Measurements from ENCODE around the gene ARPP19. TPM values are rescaled to one million over a fixed set of nuclear protein-coding genes. Genes with fewer than 3 reads are reported as not detected.

ARPP19 gene
- total RNA-seq, 2 experiments from 2014 or later = 48.0 to 101 TPM

DNA sequence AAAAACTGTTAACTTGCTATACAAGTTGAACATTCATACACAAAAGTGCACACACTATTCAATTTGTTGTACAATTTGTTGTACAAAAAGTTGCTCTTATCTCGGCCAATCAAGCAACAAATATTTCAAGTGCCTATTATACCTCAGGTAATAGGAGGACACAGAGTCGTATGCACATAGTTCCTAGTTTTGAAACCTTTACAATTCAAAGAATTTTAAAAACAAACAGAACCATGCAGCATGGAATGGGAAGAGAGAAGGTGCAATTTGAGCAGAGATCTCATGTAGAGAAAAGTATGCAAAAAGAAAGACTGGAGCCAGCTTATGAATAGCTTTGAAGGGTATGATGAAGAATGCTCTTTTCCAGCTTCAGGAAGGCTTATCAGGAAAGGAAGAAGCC is 46.5 kb upstream of the ARPP19 start:
- TF ChIP-seq EZH2phosphoT487 (IDR thresholded peaks at IDR 0.05; ENCODE audit: borderline replicate concordance, low read depth, low read length) = no peak
- TF ChIP-seq, protein P1, sequence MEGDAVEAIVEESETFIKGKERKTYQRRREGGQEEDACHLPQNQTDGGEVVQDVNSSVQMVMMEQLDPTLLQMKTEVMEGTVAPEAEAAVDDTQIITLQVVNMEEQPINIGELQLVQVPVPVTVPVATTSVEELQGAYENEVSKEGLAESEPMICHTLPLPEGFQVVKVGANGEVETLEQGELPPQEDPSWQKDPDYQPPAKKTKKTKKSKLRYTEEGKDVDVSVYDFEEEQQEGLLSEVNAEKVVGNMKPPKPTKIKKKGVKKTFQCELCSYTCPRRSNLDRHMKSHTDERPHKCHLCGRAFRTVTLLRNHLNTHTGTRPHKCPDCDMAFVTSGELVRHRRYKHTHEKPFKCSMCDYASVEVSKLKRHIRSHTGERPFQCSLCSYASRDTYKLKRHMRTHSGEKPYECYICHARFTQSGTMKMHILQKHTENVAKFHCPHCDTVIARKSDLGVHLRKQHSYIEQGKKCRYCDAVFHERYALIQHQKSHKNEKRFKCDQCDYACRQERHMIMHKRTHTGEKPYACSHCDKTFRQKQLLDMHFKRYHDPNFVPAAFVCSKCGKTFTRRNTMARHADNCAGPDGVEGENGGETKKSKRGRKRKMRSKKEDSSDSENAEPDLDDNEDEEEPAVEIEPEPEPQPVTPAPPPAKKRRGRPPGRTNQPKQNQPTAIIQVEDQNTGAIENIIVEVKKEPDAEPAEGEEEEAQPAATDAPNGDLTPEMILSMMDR (conservative IDR thresholded peaks at IDR 0.05; ENCODE audit: low read length) = no peak
- Histone ChIP-seq H3K27ac (ENCODE audit: low read depth, low read length, poor library complexity, severe bottlenecking) (no peak overlapping the region), H4K20me1 (ENCODE audit: insufficient read depth, low read length) (no peaks in the 10 kb centered on the region), H3K36me3 (ENCODE audit: insufficient read depth, low read length) (peaks cover 88% of the 10 kb centered on the region), H3K4me2 (ENCODE audit: low read length) (no peak overlapping the region), H3K4me1 (ENCODE audit: insufficient read depth, low read length, poor library complexity, severe bottlenecking) (no peaks in the 10 kb centered on the region), H3K4me3 (ENCODE audit: low read depth, low read length, poor library complexity, severe bottlenecking) (no peak overlapping the region), H3K9me2 (ENCODE audit: insufficient read depth, low read length) (no peaks in the 10 kb centered on the region), H3K79me2 (ENCODE audit: insufficient read depth, low read depth, low read length) (no peaks in the 10 kb centered on the region), H2AFZ (ENCODE audit: low read length) (no peak overlapping the region), H3K9me3 (ENCODE audit: low read length) (no peaks in the 10 kb centered on the region)
- no peak for DNase-seq (ENCODE audit: low spot score)
- POLR2A ChIA-PET = interaction anchor here (0.5 to 1.2 kb wide), 5 partner anchors 21 to 294 kb away, joined by 3 to 8 read pairs (median 3); no protein-coding TSS in a partner anchor
- no TSS peak for BruUV-seq (replicated peaks)
- CTCF ChIA-PET (ENCODE audit: unreplicated experiment) = no interaction called here
- intact Hi-C loops (cut with micrococcal nuclease; ENCODE audit: unreplicated experiment) = no loop called here

DNA sequence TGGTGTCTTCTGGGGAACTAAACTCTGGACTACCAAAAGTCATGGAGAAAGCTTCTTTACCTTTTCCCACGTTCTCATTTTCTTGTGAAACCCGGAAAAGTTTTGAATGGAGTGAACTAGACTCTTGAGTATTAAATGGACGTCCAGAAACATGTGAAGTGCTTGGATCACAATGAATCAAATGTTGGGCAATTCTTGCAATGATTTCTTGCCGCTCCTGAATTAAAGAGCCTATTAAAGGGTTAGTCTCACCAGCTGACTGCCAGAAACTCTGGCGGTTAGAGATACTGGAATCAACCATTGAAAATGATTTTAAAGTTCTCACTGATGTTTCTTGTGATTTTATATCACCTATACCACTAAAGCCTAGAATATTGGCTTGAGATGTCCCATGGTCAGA is 40.8 kb upstream of the ARPP19 start:
- Histone ChIP-seq H3K9me3 (ENCODE audit: low read length) (no peaks in the 10 kb centered on the region), H3K4me1 (ENCODE audit: insufficient read depth, low read length, poor library complexity, severe bottlenecking) (no peaks in the 10 kb centered on the region), H3K4me3 (ENCODE audit: low read depth, low read length, poor library complexity, severe bottlenecking) (no peak overlapping the region), H3K9me2 (ENCODE audit: insufficient read depth, low read length) (no peaks in the 10 kb centered on the region), H3K79me2 (ENCODE audit: insufficient read depth, low read depth, low read length) (peaks cover 3% of the 10 kb centered on the region; the same call in 1 of the 2 replicates), H2AFZ (ENCODE audit: low read length) (no peak overlapping the region), H3K4me2 (ENCODE audit: low read length) (no peak overlapping the region), H3K36me3 (ENCODE audit: insufficient read depth, low read length) (peaks cover 90% of the 10 kb centered on the region), H4K20me1 (ENCODE audit: insufficient read depth, low read length) (no peaks in the 10 kb centered on the region), H3K27ac (ENCODE audit: low read depth, low read length, poor library complexity, severe bottlenecking) (no peak overlapping the region)
- no peak for DNase-seq (ENCODE audit: low spot score)
- ChIA-PET CTCF (ENCODE audit: unreplicated experiment) (no interaction called here), POLR2A (interaction anchor here (1.1 kb wide), 1 partner anchor 20 kb away, joined by 3 read pairs; no protein-coding TSS in a partner anchor)
- BruUV-seq (replicated peaks) = no TSS peak
- intact Hi-C loops (cut with micrococcal nuclease; ENCODE audit: unreplicated experiment) = loop anchor here (5.0 kb wide), 1 partner anchor 63 kb away; no protein-coding TSS in a partner anchor
- TF ChIP-seq, protein P1 (conservative IDR thresholded peaks at IDR 0.05; ENCODE audit: low read length) = no peak
- TF ChIP-seq EZH2phosphoT487 (IDR thresholded peaks at IDR 0.05; ENCODE audit: borderline replicate concordance, low read depth, low read length) = no peak

DNA sequence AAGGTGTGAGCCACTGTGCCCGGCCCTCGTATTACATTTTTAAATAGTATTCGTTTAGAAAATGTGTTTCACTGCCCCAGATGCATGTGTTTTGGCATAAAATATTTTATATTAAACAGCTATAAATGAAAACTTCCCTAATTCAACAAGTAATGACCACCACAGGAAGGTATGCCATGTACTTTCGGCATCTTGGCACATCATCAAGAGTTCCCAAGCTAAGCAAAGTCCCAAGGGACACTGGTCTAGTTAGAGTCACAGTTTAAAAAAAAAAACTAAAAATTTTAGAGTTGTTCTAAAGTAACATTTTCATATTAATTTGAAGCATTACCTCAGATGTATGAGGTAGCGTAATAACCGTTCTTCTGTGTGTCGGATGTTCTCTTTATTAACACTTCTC is 15.6 kb upstream of the ARPP19 start:
- Histone ChIP-seq H3K4me2 (ENCODE audit: low read length) (no peak overlapping the region), H3K9me3 (ENCODE audit: low read length) (no peaks in the 10 kb centered on the region), H4K20me1 (ENCODE audit: insufficient read depth, low read length) (no peaks in the 10 kb centered on the region), H3K36me3 (ENCODE audit: insufficient read depth, low read length) (peaks cover 53% of the 10 kb centered on the region), H3K79me2 (ENCODE audit: insufficient read depth, low read depth, low read length) (no peaks in the 10 kb centered on the region), H2AFZ (ENCODE audit: low read length) (no peak overlapping the region), H3K9me2 (ENCODE audit: insufficient read depth, low read length) (no peaks in the 10 kb centered on the region), H3K4me3 (ENCODE audit: low read depth, low read length, poor library complexity, severe bottlenecking) (no peak overlapping the region), H3K4me1 (ENCODE audit: insufficient read depth, low read length, poor library complexity, severe bottlenecking) (no peaks in the 10 kb centered on the region), H3K27ac (ENCODE audit: low read depth, low read length, poor library complexity, severe bottlenecking) (no peak overlapping the region)
- no peak for DNase-seq (ENCODE audit: low spot score)
- BruUV-seq (replicated peaks) = no TSS peak
- intact Hi-C loops (cut with micrococcal nuclease; ENCODE audit: unreplicated experiment) = loop anchor here (5.0 kb wide), 1 partner anchor 148 kb away; no protein-coding TSS in a partner anchor
- TF ChIP-seq EZH2phosphoT487 (IDR thresholded peaks at IDR 0.05; ENCODE audit: borderline replicate concordance, low read depth, low read length) = no peak
- TF ChIP-seq, protein P1 (conservative IDR thresholded peaks at IDR 0.05; ENCODE audit: low read length) = no peak
- ChIA-PET CTCF (ENCODE audit: unreplicated experiment) (no interaction called here), POLR2A (interaction anchor here (0.6 to 1.1 kb wide), 4 partner anchors 31 to 752 kb away, joined by 3 to 8 read pairs (median 4); no protein-coding TSS in a partner anchor)
